ENCODE data around the gene MYOM3. TPM values are rescaled to one million over a fixed set of nuclear protein-coding genes. Genes with fewer than 3 reads are reported as not detected.

MYOM3 gene
- total RNA-seq, 1 experiment from 2014 or later = 0.05 TPM

GRCh38 chr1:24141311-24141997 lies 29.5 kb upstream of the MYOM3 start:
- Histone ChIP-seq H3K4me3 (ENCODE audit: low read depth in 2 of 2, low read length in 2 of 2) (no peak overlapping the region), H3K4me1 (ENCODE audit: control insufficient read depth, insufficient read depth, low read length) (peaks cover 4% of the 10 kb centered on the region; the same call in 1 of the 2 replicates), H3K27me3 (ENCODE audit: control insufficient read depth, insufficient read depth, low read length) (no peaks in the 10 kb centered on the region), H3K9me3 (ENCODE audit: control insufficient read depth, insufficient read depth, low read depth, low read length) (no peaks in the 10 kb centered on the region), H3K27ac (ENCODE audit: low read length) (no peak overlapping the region), H3K36me3 (ENCODE audit: control insufficient read depth, insufficient read depth, low read length) (no peaks in the 10 kb centered on the region)
- in situ Hi-C loops (cut with HindIII; ENCODE audit: low pct_unique_long_range_greater_than_20kb, low sequenced_read_pairs) (no loop called here), intact Hi-C loops (cut with micrococcal nuclease; ENCODE audit: unreplicated experiment) (no loop called here)
- ChIA-PET POLR2A (no interaction called here), CTCF (no interaction called here)
- TF ChIP-seq TCF7L2 (IDR thresholded peaks at IDR 0.05; ENCODE audit: low read depth, low read length) = no peak
- no peak for TF ChIP-seq SIN3A (IDR thresholded peaks at IDR 0.05; ENCODE audit: borderline replicate concordance, insufficient read depth, low read depth, low read length)
- TF ChIP-seq POLR2AphosphoS5 (IDR thresholded peaks at IDR 0.05; ENCODE audit: low read depth, low read length) = no peak
- no peak for TF ChIP-seq REST (IDR thresholded peaks at IDR 0.05; ENCODE audit: insufficient read depth in 1 of 2, low read depth in 2 of 2, low read length in 1 of 2)
- no peak for TF ChIP-seq CTCF (IDR thresholded peaks at IDR 0.05)
- no peak for ATAC-seq
- no peak for DNase-seq (ENCODE audit: low read depth, low spot score)
- no TSS peak for BruUV-seq (replicated peaks)

- ChIA-PET CTCF (interaction anchor here (0.6 to 0.8 kb wide), 2 partner anchors 10 to 13 kb away, joined by 3 to 5 read pairs; no protein-coding TSS in a partner anchor), POLR2A (no interaction called here)
- intact Hi-C loops (cut with micrococcal nuclease; ENCODE audit: unreplicated experiment) = no loop called here
- no peak overlapping the region for H3K4me3 ChIP-seq (ENCODE audit: low read depth in 2 of 2, low read length in 2 of 2)
- peaks cover 4% of the 10 kb centered on the region; the same call in 1 of the 2 replicates for H3K4me1 ChIP-seq (ENCODE audit: control insufficient read depth, insufficient read depth, low read length)
- in situ Hi-C loops (cut with HindIII; ENCODE audit: low pct_unique_long_range_greater_than_20kb, low sequenced_read_pairs) = no loop called here
- TF ChIP-seq POLR2AphosphoS5 (IDR thresholded peaks at IDR 0.05; ENCODE audit: low read depth, low read length) (no peak), CTCF (IDR thresholded peaks at IDR 0.05) (no peak)
- BruUV-seq (replicated peaks) = no TSS peak
- DNase-seq (ENCODE audit: low read depth, low spot score) = no peak
- no peaks in the 10 kb centered on the region for H3K36me3 ChIP-seq (ENCODE audit: control insufficient read depth, insufficient read depth, low read length)
- H3K27ac ChIP-seq (ENCODE audit: low read length) = no peak overlapping the region
- H3K9me3 ChIP-seq (ENCODE audit: control insufficient read depth, insufficient read depth, low read depth, low read length) = no peaks in the 10 kb centered on the region
- no peak for ATAC-seq
- H3K27me3 ChIP-seq (ENCODE audit: control insufficient read depth, insufficient read depth, low read length) = no peaks in the 10 kb centered on the region
Observed at GRCh38 chr1:24140741-24141181, 28.8 kb upstream of the MYOM3 start.
